Vagina (tissue), 2 donors: Measurements from ENCODE around the gene RORC.

Source experiments
- POLR2A ChIP-seq, 2 donors: fragments of 450-650 bp; IDR thresholded peaks; one replicate each; pipeline ENCODE4 v1.6.1; 2017; ENCODE audit warnings: antibody characterized with exemption in 2 of 2, mild to moderate bottlenecking in 2 of 2, moderate library complexity in 2 of 2
- TF ChIP-seq, protein P1 (sequence below), 3 experiments: fragments of 450-650 bp in 2 of 3; fragments of 200-600 bp in 1 of 3; sonication (generic) in 1 of 3; IDR thresholded peaks; one replicate each; pipeline ENCODE4 v1.5.1; 2017 to 2019; ENCODE audit warnings: antibody characterized with exemption in 3 of 3, mild to moderate bottlenecking in 2 of 3, moderate library complexity in 2 of 3

DNA sequence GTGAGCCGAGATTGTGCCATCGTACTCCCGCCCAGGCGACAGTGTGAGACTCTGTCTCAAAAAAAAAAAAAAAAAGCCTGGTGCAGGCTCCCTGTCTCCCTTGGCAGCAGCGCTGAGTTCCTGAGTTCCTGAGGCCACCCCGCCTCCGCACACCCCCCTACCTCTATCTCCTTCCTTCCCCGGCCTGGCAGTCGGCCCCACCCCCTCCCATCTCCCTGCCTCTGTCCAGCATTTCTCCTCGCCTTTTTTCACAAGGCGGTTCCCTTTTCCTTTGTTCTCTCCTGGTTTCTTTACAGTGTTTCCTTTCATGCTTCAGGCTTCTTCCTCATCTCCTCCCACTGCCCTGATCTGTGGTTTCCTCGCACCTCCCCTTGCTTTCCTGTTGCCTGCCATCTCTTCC is 2.7 kb downstream of the RORC start:
- TF ChIP-seq, protein P1, sequence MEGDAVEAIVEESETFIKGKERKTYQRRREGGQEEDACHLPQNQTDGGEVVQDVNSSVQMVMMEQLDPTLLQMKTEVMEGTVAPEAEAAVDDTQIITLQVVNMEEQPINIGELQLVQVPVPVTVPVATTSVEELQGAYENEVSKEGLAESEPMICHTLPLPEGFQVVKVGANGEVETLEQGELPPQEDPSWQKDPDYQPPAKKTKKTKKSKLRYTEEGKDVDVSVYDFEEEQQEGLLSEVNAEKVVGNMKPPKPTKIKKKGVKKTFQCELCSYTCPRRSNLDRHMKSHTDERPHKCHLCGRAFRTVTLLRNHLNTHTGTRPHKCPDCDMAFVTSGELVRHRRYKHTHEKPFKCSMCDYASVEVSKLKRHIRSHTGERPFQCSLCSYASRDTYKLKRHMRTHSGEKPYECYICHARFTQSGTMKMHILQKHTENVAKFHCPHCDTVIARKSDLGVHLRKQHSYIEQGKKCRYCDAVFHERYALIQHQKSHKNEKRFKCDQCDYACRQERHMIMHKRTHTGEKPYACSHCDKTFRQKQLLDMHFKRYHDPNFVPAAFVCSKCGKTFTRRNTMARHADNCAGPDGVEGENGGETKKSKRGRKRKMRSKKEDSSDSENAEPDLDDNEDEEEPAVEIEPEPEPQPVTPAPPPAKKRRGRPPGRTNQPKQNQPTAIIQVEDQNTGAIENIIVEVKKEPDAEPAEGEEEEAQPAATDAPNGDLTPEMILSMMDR (IDR thresholded peaks at IDR 0.05) = no peak
- no peak for TF ChIP-seq POLR2A (IDR thresholded peaks at IDR 0.05)
